C4-2B (cell line): ENCODE results near the gene STARD13.

Source experiments
- CTCF ChIP-seq: fragments of 450-650 bp; conservative IDR thresholded peaks from 2 replicates; pipeline ENCODE4 v1.5.1; 2017; ENCODE audit warnings: mild to moderate bottlenecking
- ZFX ChIP-seq: fragments of 450-650 bp; IDR thresholded peaks from 2 replicates; pipeline ENCODE4 v1.6.1; 2017

GRCh38 chr13:33265133-33265532 lies 20.4 kb downstream of the STARD13 start:
- TF ChIP-seq CTCF (no peak), ZFX (no peak)
